Measurements from ENCODE around the gene MSI2. TPM values are rescaled to one million over a fixed set of nuclear protein-coding genes. Genes with fewer than 3 reads are reported as not detected.

The MSI2 gene
- polyA plus RNA-seq, 1 of the 3 experiments (the other 2 are of a cell fraction) = 24.1 TPM

- DNase-seq = no peak
- Histone ChIP-seq H3K36me3 (replicated peaks in 1 of 2; ENCODE audit: control insufficient read depth in 1 of 2, insufficient read depth in 2 of 2, low read length in 1 of 2) (peaks cover 12 to 16% of the 10 kb centered on the region in 2 experiments), H2AFZ (ENCODE audit: low read depth) (no peak overlapping the region), H3K79me2 (ENCODE audit: insufficient read depth) (no peaks in the 10 kb centered on the region), H3K27ac (ENCODE audit: low read depth in 2 of 2, low read length in 1 of 2) (no peak overlapping the region), H3K4me3 (ENCODE audit: low read depth in 2 of 2, low read length in 1 of 2) (no peak overlapping the region), H3K4me2 (no peak overlapping the region), H3K27me3 (ENCODE audit: insufficient read depth) (no peaks in the 10 kb centered on the region), H4K20me1 (ENCODE audit: insufficient read depth) (no peaks in the 10 kb centered on the region), H3F3A (replicated peaks; ENCODE audit: insufficient read depth) (peaks cover 26% of the 10 kb centered on the region), H3K9me3 (no peaks in the 10 kb centered on the region), H3K9ac (no peak overlapping the region), H3K9me2 (no peaks in the 10 kb centered on the region), H3K4me1 (ENCODE audit: control insufficient read depth in 1 of 2, insufficient read depth in 2 of 2, low read depth in 1 of 2, low read length in 1 of 2) (peaks cover 30 to 46% of the 10 kb centered on the region in 2 experiments)
- TF ChIP-seq TCF12 (IDR thresholded peaks at IDR 0.05) (no peak), IRF3 (IDR thresholded peaks at IDR 0.05; ENCODE audit: low read depth, low read length) (no peak), RCOR1 (IDR thresholded peaks at IDR 0.05; ENCODE audit: low read length) (0 out of 2 replicates have a peak, but pooled peaks have one; percentile 14), CHD2 (IDR thresholded peaks at IDR 0.05; ENCODE audit: low read length, partially characterized antibody) (no peak), ELF1 (IDR thresholded peaks at IDR 0.05) (no peak), FOSL2 (IDR thresholded peaks at IDR 0.05; ENCODE audit: borderline replicate concordance, low read depth) (no peak)
- ChIA-PET POLR2A (no interaction called here), CTCF (interaction anchor here (1.2 to 1.6 kb wide), 5 partner anchors 9 to 166 kb away, joined by 3 to 8 read pairs (median 3); no protein-coding TSS in a partner anchor)
These were observed 360.9 kb downstream of the MSI2 start for GRCh38 chr17:57617218-57617617.

GRCh38 chr17:57619061-57619937, 363.0 kb downstream of the MSI2 start:
- Histone ChIP-seq H4K20me1 (ENCODE audit: insufficient read depth) (no peaks in the 10 kb centered on the region), H3K4me2 (peak overlapping the region; percentile 67), H3K9me3 (no peaks in the 10 kb centered on the region), H3K9me2 (no peaks in the 10 kb centered on the region), H3K9ac (peak overlapping the region; percentile 54), H3K4me1 (ENCODE audit: control insufficient read depth in 1 of 2, insufficient read depth in 2 of 2, low read depth in 1 of 2, low read length in 1 of 2) (peaks cover 49 to 60% of the 10 kb centered on the region in 2 experiments), H3K79me2 (ENCODE audit: insufficient read depth) (no peaks in the 10 kb centered on the region), H3K27ac (ENCODE audit: low read depth in 2 of 2, low read length in 1 of 2) (peak overlapping the region; percentile 87 to 100), H3K4me3 (ENCODE audit: low read depth in 2 of 2, low read length in 1 of 2) (peak overlapping the region in 1 of 2 experiments; percentile 7; a peak in 1 of 4 replicates), H3K27me3 (ENCODE audit: insufficient read depth) (no peaks in the 10 kb centered on the region), H2AFZ (ENCODE audit: low read depth) (no peak overlapping the region), H3K36me3 (replicated peaks in 1 of 2; ENCODE audit: control insufficient read depth in 1 of 2, insufficient read depth in 2 of 2, low read length in 1 of 2) (peaks cover 12 to 16% of the 10 kb centered on the region in 2 experiments), H3F3A (replicated peaks; ENCODE audit: insufficient read depth) (peaks cover 38% of the 10 kb centered on the region)
- ChIA-PET CTCF (interaction anchor here (0.7 to 11.2 kb wide), 9 partner anchors 10 to 164 kb away, joined by 3 to 100 read pairs (median 4); no protein-coding TSS in a partner anchor), POLR2A (interaction anchor here (0.7 to 1.4 kb wide), 7 partner anchors 14 to 218 kb away, joined by 3 to 7 read pairs (median 4); no protein-coding TSS in a partner anchor)
- WGBS (ENCODE audit: low lambda C conversion rate) = 74% methylated on average over 13 of the region's 19 CpGs
- peak; percentile 55 for DNase-seq
- TF ChIP-seq FOXJ3 (CRISPR knock-in tag; IDR thresholded peaks at IDR 0.05) (peak; percentile 55; the same call in 1 of the 2 replicates), TEAD4 (IDR thresholded peaks at IDR 0.05; ENCODE audit: borderline replicate concordance, insufficient read depth) (peak; percentile 60; the same call in 1 of the 2 replicates), EZH2phosphoT487 (IDR thresholded peaks at IDR 0.05; ENCODE audit: borderline replicate concordance, low read depth) (no peak), SIN3A (IDR thresholded peaks at IDR 0.05; ENCODE audit: borderline replicate concordance, low read depth, low read length) (0 out of 2 replicates have a peak, but pooled peaks have one; percentile 32), RFX5 (IDR thresholded peaks at IDR 0.05; ENCODE audit: low read length) (no peak), USF1 (IDR thresholded peaks at IDR 0.05; ENCODE audit: borderline replicate concordance, low read depth) (no peak; the same call in 1 of the 2 replicates), FOSL2 (IDR thresholded peaks at IDR 0.05; ENCODE audit: borderline replicate concordance, low read depth) (peak; percentile 88), MAX (IDR thresholded peaks at IDR 0.05; ENCODE audit: low read depth) (peak; percentile 82), PBX3 (IDR thresholded peaks at IDR 0.05) (peak; percentile 79), GATA2 (CRISPR knock-in tag; IDR thresholded peaks at IDR 0.05) (peak; percentile 87), NFIC (IDR thresholded peaks at IDR 0.05; ENCODE audit: borderline replicate concordance) (peak; percentile 98), TAF1 (IDR thresholded peaks at IDR 0.05; ENCODE audit: borderline replicate concordance, low read depth, low read length) (peak; percentile 40; the same call in 1 of the 2 replicates), CHD2 (IDR thresholded peaks at IDR 0.05; ENCODE audit: low read length, partially characterized antibody) (peak; percentile 81), TCF12 (IDR thresholded peaks at IDR 0.05) (peak; percentile 88), REST (IDR thresholded peaks at IDR 0.05; ENCODE audit: low read depth, low read length) (peak; percentile 75; the same call in 1 of the 2 replicates)
